Calu3 (cell line): ENCODE measurements around the gene FAM163A. TPM values are rescaled to one million over a fixed set of nuclear protein-coding genes. Genes with fewer than 3 reads are reported as not detected.

Experiments
- BruUV-seq: library from RNA; stranded (reverse); fragments of 400-500 nt; replicated peaks from 2 replicates; lab custom pipeline; 2021; lab: Mats Ljungman, UMichigan
- CTCF ChIA-PET: fragments of 300-600 bp; sonication (Branson Sonifier 250); formaldehyde crosslinking; loops from one replicate; lab custom pipeline; 2022; ENCODE audit warnings: antibody characterized with exemption; lab: Charles Lee
- DNase-seq: peaks from one replicate; pipeline ENCODE4 v3.0.0; 2022
- H3K27ac Mint-ChIP-seq: one replicate; pipeline ENCODE4 v1.8.0; 2022; ENCODE audit warnings: mixed read lengths; ENCODE audit not compliant: unreplicated experiment
- H3K27me3 Mint-ChIP-seq: one replicate; pipeline ENCODE4 v1.8.0; 2022; ENCODE audit warnings: mixed read lengths; ENCODE audit not compliant: unreplicated experiment
- H3K36me3 Mint-ChIP-seq: one replicate; pipeline ENCODE4 v1.8.0; 2022; ENCODE audit warnings: mild to moderate bottlenecking, moderate library complexity, mixed read lengths; ENCODE audit not compliant: insufficient read depth, unreplicated experiment
- H3K4me1 Mint-ChIP-seq: one replicate; pipeline ENCODE4 v1.8.0; 2022; ENCODE audit warnings: mild to moderate bottlenecking, low read depth, mixed read lengths; ENCODE audit not compliant: unreplicated experiment
- H3K4me3 Mint-ChIP-seq: one replicate; pipeline ENCODE4 v1.8.0; 2022; ENCODE audit warnings: mild to moderate bottlenecking, low read depth, moderate library complexity, mixed read lengths; ENCODE audit not compliant: unreplicated experiment
- H3K9me3 Mint-ChIP-seq: one replicate; pipeline ENCODE4 v1.8.0; 2022; ENCODE audit warnings: low read depth, mixed read lengths; ENCODE audit not compliant: unreplicated experiment
- CTCF ChIP-seq: fragments of 200-600 bp; IDR thresholded peaks from one replicate; pipeline ENCODE4 v1.8.0; 2022; ENCODE audit warnings: antibody characterized with exemption; ENCODE audit not compliant: unreplicated experiment
- intact Hi-C: fragments of 100-400 bp; cut with micrococcal nuclease; formaldehyde crosslinking; loops from one replicate; pipeline ENCODE4 v1.10.0; 2022; ENCODE audit not compliant: unreplicated experiment
- total RNA-seq: library from RNA; stranded (reverse); gene quantifications from 2 replicates; pipeline ENCODE4 v1.2.3, GENCODE V29; 2022

The FAM163A gene
- total RNA-seq, 1 experiment from 2014 or later = not detected

DNA sequence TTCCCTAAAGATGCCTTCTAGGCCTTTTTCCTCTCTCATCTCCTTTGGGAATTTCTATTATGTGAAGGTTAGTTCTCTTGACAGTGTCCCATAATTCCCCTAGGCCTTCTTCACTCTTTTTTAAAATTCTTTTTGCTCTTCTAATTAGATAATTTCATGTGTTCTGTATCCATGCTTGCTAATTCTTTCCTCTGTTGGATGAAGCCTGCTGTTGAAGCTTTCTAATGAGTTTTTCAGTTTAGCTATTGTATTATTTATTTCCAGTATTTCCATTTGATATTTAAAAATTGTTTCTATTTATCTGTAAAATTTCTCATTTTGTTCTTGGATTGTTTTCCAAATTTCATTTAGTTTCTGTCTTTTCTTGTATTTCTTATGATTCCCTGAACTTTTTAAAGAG, 28.5 kb upstream of the FAM163A start:
- Mint-ChIP-seq H3K4me3 (no peak overlapping the region), H3K9me3 (peaks cover 15% of the 10 kb centered on the region), H3K36me3 (no peaks in the 10 kb centered on the region), H3K27me3 (no peaks in the 10 kb centered on the region), H3K27ac (no peak overlapping the region), H3K4me1 (no peaks in the 10 kb centered on the region)
- CTCF ChIA-PET = no interaction called here
- intact Hi-C loops = no loop called here
- no peak for TF ChIP-seq CTCF
- no TSS peak for BruUV-seq
- DNase-seq = no peak

GRCh38 chr1:179719272-179719671, 23.8 kb upstream of the FAM163A start:
- DNase-seq = no peak
- intact Hi-C loops = no loop called here
- peaks cover 18% of the 10 kb centered on the region for H3K9me3 Mint-ChIP-seq
- CTCF ChIA-PET = interaction anchor here (1.4 kb wide), 1 partner anchor 9 kb away, joined by 6 read pairs; no protein-coding TSS in a partner anchor
- no peaks in the 10 kb centered on the region for H3K4me1 Mint-ChIP-seq
- no peak overlapping the region for H3K4me3 Mint-ChIP-seq
- H3K27me3 Mint-ChIP-seq = no peaks in the 10 kb centered on the region
- no peaks in the 10 kb centered on the region for H3K36me3 Mint-ChIP-seq
- BruUV-seq = no TSS peak
- TF ChIP-seq CTCF = no peak
- H3K27ac Mint-ChIP-seq = no peak overlapping the region

DNA sequence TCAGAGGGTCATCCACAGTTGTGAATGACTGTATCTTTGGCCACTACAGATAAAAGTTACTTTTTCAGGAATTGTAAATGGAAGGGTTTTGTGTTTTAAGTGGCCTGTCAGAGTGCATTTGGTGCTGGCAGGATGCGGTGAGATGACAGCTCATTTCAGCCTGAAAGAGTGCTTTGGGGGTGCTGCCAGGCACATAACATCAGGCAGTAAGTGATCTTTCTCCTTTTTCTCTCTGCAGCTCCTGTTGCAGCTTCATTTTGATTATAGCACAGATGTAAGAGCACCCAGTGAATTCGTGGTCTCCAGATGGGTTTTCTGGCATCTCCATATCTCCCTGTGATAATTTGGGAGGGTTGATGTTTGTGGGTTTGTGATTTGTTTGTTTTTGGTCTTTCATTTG, 14.8 kb upstream of the FAM163A start:
- no peak overlapping the region for H3K27ac Mint-ChIP-seq
- intact Hi-C loops = no loop called here
- H3K4me3 Mint-ChIP-seq = no peak overlapping the region
- CTCF ChIA-PET = interaction anchor here (1.4 kb wide), 1 partner anchor 21 kb away, joined by 4 read pairs; no protein-coding TSS in a partner anchor
- no peaks in the 10 kb centered on the region for H3K36me3 Mint-ChIP-seq
- DNase-seq = no peak
- H3K27me3 Mint-ChIP-seq = peaks cover 5% of the 10 kb centered on the region
- no peaks in the 10 kb centered on the region for H3K4me1 Mint-ChIP-seq
- TF ChIP-seq CTCF = no peak
- no peaks in the 10 kb centered on the region for H3K9me3 Mint-ChIP-seq
- no TSS peak for BruUV-seq

DNA sequence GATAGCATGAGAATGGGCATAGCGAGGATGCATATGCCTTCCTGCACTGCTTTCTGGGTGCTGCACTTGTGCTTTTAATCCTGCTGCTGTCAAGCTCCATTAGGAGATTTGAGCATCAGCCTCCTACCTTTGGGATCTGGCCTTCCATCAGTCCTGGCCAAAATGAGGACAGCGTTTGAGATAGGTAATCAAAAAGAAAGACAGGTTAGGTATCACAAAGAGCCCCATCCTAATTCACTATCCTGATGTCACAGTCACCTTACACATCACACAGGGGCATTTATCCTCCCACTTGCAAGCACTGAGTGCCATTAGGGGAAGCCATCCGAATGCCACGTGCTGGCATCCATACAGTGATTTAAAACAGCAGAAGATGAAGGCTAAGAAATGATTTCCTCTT, 13.2 kb upstream of the FAM163A start:
- CTCF ChIA-PET = interaction anchor here (1.3 kb wide), 1 partner anchor 80 kb away, joined by 5 read pairs; no protein-coding TSS in a partner anchor
- Mint-ChIP-seq H3K36me3 (no peaks in the 10 kb centered on the region), H3K9me3 (no peaks in the 10 kb centered on the region), H3K4me3 (no peak overlapping the region), H3K4me1 (no peaks in the 10 kb centered on the region), H3K27me3 (peaks cover 19% of the 10 kb centered on the region), H3K27ac (no peak overlapping the region)
- TF ChIP-seq CTCF = no peak
- intact Hi-C loops = no loop called here
- no TSS peak for BruUV-seq
- no peak for DNase-seq
